Spinal cord (tissue), 10 donors: Measurements from ENCODE around the gene PRIM2. TPM values are rescaled to one million over a fixed set of nuclear protein-coding genes. Genes with fewer than 3 reads are reported as not detected.
"Not testable (repeated sequence)": the region's sequence is repeated elsewhere in the genome, so short reads cannot be mapped to it uniquely, and the experiment has no call there.

ENCODE experiments used
- DNase-seq, 6 donors: peaks; one replicate each; pipeline versions ENCODE4 v3.0.0 to v3.0.0-alpha.2; 2013 to 2015; ENCODE audit warnings: low spot score in 6 of 6, low read depth in 4 of 6
- H3K27ac ChIP-seq: one replicate; pipeline ENCODE4 v1.5.1; 2013; ENCODE audit warnings: low read depth, low read length, control low read depth
- H3K27me3 ChIP-seq: one replicate; pipeline ENCODE4 v1.6.1; 2013; ENCODE audit warnings: low read length; ENCODE audit not compliant: control insufficient read depth, insufficient read depth
- H3K36me3 ChIP-seq: one replicate; pipeline ENCODE4 v1.6.1; 2013; ENCODE audit warnings: low read length; ENCODE audit not compliant: control insufficient read depth, insufficient read depth
- H3K4me1 ChIP-seq: one replicate; pipeline ENCODE4 v1.6.1; 2013; ENCODE audit warnings: low read length; ENCODE audit not compliant: control insufficient read depth, insufficient read depth
- H3K4me3 ChIP-seq: one replicate; pipeline ENCODE4 v1.5.1; 2013; ENCODE audit warnings: low read depth, low read length, control low read depth
- H3K9me3 ChIP-seq: one replicate; pipeline ENCODE4 v1.6.1; 2013; ENCODE audit warnings: low read length; ENCODE audit not compliant: control insufficient read depth, insufficient read depth
- WGBS: methylation state at CpG from one replicate; pipeline ENCODE4 v1.1.5; 2013; ENCODE audit warnings: missing lambda C conversion rate; ENCODE audit not compliant: insufficient coverage; 5-methylcytosine and 5-hydroxymethylcytosine counted together
- polyA plus RNA-seq, 2 donors: library from polyadenylated mRNA; unstranded; fragments of 120-200 nt; gene quantifications; one replicate each; pipeline ENCODE4 v1.2.1, GENCODE V29; 2013; ENCODE audit not compliant: insufficient read length in 2 of 2
- total RNA-seq, 2 donors: library from RNA; depleted of rRNA in 1 of 2; stranded (reverse); fragments of 120-200 nt in 1 of 2; fragments of >200 nt in 1 of 2; gene quantifications; one replicate each; pipeline versions ENCODE4 v1.2.3 to v1.2.4, GENCODE V29; 2013 to 2014
- donor health status: healthy.

PRIM2 gene
- total and polyA plus RNA-seq, 4 donors, result 8.1 to 19.7 (median 13.6) TPM

DNA sequence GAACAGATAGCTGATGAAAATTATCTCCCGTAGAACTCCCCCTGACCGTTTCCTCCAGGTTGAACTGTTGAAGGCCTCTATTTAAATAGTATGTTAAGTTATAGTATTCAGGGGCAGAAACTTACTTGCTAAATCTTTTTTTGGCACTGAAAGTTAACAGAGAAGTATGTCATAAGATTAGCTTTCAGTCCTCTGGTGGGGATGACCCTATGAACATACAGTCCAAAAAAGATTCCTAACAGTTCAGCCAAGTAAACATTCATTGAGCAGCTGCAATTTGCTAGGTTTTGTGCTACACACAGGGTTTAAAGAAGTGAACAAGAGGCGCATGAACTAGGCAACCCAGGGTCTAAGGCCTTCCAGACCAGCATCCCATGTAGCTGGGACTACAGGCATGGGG, 264.2 kb downstream of the PRIM2 start:
- H3K4me1 ChIP-seq, H3K27ac ChIP-seq, H3K27me3 ChIP-seq, H3K9me3 ChIP-seq, H3K36me3 ChIP-seq, DNase-seq, H3K4me3 ChIP-seq: not testable (repeated sequence)
- whole genome bisulfite sequencing, result 90% methylated on average over 1 of the region's 3 CpGs

DNA sequence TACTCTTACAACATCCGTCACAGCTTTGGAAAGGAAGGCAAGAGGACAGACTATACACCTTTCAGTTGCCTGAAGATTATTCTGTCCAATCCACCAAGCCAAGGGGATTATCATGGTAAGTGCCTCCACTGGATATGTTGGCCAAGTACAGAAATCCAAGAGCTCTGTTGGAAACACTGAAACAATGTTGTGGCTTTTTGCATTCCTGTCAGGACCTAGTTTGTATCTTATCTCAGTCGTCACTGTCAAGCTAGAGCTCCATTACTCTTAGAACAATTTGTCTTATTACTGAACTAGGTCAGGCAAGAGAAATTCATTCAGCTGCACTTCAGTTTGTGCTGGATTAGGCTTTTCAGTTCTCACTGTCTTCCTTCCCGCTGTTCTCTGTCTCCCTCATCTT, 283.7 kb downstream of the PRIM2 start:
- not testable (repeated sequence) for H3K9me3 ChIP-seq, H3K27me3 ChIP-seq, H3K4me1 ChIP-seq, H3K4me3 ChIP-seq, H3K27ac ChIP-seq, H3K36me3 ChIP-seq, DNase-seq
- WGBS, result 40% methylated on average over 1 of the region's 3 CpGs

DNA sequence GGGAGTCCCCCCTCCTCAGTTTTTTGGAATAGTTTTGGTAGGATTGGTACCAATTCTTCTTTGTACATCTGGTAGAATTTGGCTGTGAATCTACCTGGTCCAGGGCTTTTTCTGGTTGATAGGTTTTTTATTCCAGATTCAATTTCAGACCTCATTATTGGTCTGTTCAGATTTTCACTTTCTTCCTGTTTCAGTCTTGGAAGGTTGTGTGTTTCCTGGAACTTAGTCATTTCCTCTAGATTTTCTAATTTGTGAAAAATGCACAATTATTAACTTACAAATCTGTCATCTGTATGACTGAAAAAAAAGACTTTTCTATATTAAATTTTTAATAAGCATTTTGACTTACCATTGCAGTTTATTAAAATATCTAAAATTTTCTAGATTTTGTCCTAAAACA, 287.9 kb downstream of the PRIM2 start:
- not testable (repeated sequence) for H3K4me1 ChIP-seq, H3K9me3 ChIP-seq, H3K36me3 ChIP-seq, H3K27ac ChIP-seq, H3K27me3 ChIP-seq, DNase-seq, H3K4me3 ChIP-seq

DNA sequence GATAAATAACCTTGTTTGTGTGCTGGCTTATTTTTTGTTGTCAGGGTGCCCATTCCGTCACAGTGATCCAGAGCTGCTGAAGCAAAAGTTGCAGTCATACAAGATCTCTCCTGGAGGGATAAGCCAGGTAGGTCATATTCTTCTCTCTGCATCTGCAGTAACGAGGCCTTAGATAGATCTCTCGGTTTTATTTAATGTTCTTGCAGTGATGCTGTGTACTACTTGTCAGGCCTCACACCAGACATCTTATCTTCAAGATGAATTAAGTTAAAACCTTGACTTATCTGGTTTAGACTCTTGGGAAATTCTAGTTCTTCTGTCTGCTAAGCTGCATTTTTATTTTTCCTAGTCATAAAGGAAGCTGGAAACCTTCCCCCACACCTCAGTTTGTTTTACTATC, 288.9 kb downstream of the PRIM2 start:
- not testable (repeated sequence) for H3K4me1 ChIP-seq, H3K9me3 ChIP-seq, H3K27me3 ChIP-seq, DNase-seq, H3K36me3 ChIP-seq, H3K4me3 ChIP-seq, H3K27ac ChIP-seq
- no CpG with 5 or more reads among the region's 3 CpGs for WGBS

DNA sequence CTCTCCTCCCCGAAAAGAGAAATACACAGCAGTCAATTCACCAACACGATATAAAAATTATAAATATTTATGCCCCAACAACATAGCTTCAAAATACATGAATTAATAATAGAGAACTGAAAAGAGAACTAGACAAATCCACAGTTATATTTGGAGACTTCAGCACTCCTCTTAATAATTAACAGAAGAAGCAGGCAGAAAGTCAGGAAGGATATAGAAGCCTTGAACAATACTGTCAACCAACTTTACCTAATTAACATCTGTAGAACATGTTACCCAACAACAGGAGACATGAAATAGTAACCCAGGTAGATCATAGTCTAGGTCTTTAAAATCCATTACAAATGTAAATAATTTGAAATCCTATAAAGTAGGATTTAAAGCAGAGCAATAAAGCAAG, 293.2 kb downstream of the PRIM2 start:
- no CpG with 5 or more reads among the region's 2 CpGs for WGBS
- not testable (repeated sequence) for H3K9me3 ChIP-seq, DNase-seq

DNA sequence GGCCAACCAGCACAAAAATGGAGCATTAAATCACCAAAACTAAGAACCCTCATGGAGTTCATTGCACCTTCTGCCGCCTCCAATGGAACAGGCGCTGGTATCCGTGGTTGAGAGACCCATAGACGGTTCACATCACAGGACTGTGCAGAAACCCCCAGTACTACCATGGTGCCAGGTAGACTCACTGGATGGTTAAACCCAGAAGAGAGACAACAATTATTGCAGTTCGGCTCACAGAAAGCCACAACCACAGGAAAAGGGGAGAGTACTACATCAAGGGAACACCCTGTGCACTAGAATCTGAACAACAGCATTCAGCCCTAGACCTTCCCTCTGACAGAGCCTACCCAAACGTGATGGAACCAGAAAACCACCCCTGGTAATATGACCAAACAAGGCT, 301.5 kb downstream of the PRIM2 start:
- 97% methylated on average over 5 of the region's 6 CpGs for WGBS
- H3K4me3 ChIP-seq, H3K27ac ChIP-seq, H3K36me3 ChIP-seq, H3K4me1 ChIP-seq, H3K27me3 ChIP-seq, H3K9me3 ChIP-seq, DNase-seq: not testable (repeated sequence)

More for the DNA sequence above, 293.2 kb downstream of the PRIM2 start:
- not testable (repeated sequence) for H3K27me3 ChIP-seq, H3K4me1 ChIP-seq, H3K27ac ChIP-seq, H3K4me3 ChIP-seq, H3K36me3 ChIP-seq

DNA sequence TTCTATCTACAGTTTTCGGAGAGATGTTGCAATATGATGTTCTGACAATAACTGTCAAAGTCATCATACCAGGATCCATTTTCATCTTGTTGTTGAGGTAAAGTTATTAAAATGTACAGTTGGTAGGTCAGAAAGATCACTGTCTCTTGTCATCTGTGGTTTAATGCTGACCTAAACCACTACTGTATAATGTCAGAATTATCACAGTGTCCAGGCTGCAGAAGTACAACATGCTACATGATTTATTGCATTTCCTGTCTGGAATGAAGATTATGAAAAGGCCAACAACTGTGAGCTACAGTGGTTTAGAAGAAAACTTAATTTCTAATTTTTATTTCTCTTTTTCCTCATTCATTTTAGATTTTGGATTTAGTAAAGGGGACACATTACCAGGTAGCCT, 314.3 kb downstream of the PRIM2 start:
- H3K36me3 ChIP-seq, H3K27me3 ChIP-seq, H3K4me1 ChIP-seq, H3K4me3 ChIP-seq, H3K9me3 ChIP-seq, DNase-seq, H3K27ac ChIP-seq: not testable (repeated sequence)
- no CpG with 5 or more reads among the region's 1 CpG for WGBS

DNA sequence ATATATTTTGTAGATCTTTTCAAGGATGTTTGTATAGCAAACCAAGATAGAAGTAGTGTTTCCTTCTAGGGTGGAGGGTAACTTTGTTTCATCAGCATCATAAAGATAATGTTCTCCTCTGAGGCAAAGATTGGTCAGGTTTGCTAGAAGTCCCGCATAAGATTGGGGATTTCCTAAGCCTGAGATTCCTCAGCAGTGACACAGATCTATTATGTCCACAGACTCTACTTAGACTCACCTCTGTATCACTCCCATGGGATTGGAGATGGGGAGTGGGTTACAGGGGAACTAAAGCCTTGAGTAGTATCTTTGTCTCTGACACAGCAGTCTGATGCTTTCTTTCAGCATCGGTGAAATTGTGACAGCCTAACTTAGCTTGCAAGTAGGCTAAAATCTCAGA, 341.1 kb downstream of the PRIM2 start:
- H3K4me1 ChIP-seq, H3K9me3 ChIP-seq, H3K27me3 ChIP-seq, H3K4me3 ChIP-seq, H3K36me3 ChIP-seq, DNase-seq, H3K27ac ChIP-seq: not testable (repeated sequence)
- no CpG with 5 or more reads among the region's 2 CpGs for WGBS

DNA sequence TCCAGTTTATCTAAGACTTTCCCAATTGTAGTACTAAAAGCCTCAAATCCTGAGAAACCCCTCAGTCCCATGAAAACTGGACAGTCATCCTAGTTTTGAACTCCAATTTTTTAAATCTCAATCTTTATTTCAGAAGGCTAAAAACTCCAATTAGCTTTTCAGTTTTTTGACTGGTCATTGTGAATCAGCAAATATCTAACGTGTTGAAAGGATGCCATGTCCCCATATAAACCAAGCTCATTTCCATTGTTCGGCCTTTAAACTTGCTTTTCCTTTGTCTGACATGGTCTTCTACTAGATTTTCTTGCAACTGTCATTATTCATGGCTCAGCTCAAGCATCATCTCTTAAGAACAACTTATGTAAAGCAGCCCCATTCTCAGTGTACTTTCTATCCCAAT, 342.4 kb downstream of the PRIM2 start:
- DNase-seq, H3K9me3 ChIP-seq, H3K36me3 ChIP-seq, H3K4me1 ChIP-seq, H3K4me3 ChIP-seq, H3K27me3 ChIP-seq, H3K27ac ChIP-seq: not testable (repeated sequence)
- 77% methylated on average over 2 of the region's 2 CpGs for WGBS

DNA sequence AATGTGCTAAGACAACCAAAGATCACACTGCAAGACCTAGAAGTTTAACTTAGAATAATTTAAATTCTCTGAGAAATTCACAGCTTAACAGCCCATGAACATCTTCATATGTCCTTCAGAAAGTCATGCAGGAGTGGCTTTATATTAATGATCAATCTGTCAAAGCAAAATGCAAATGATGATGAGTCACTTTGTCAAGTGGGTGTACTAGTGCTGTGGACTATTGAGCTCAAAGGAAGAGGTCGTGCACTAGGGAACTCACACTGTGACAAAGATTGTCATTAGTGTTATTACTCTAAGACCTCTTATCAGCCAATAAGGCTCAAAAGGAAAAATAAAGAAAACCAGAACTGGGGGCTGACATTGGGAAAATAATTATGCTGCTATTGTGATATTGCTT, 343.5 kb downstream of the PRIM2 start:
- not testable (repeated sequence) for H3K27ac ChIP-seq, H3K9me3 ChIP-seq, H3K36me3 ChIP-seq, H3K4me1 ChIP-seq, H3K27me3 ChIP-seq, DNase-seq, H3K4me3 ChIP-seq
- no CpG with 5 or more reads among the region's 1 CpG for WGBS

DNA sequence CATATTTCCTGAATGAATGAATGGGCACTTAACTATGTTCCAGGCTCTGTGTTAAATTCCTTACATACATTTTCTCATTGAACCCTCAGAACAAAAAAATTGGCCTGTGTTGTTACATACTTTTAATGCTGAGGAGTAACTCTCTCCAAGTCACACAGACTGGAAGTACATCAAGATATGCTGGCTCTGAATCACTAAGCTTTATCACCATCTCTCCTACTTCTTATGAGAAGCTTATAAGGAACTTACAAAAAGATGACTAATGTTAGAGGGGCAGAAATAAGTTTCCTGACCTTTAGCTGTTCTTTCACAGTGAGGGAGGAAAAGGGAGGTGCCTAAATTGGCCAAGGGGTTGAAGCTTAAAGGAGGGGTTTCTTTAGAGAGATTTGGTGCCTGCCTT, 350.7 kb downstream of the PRIM2 start:
- H3K36me3 ChIP-seq, H3K27ac ChIP-seq, H3K4me1 ChIP-seq, H3K27me3 ChIP-seq, H3K9me3 ChIP-seq, H3K4me3 ChIP-seq, DNase-seq: not testable (repeated sequence)
